Measurements from ENCODE around the gene PCDHB1. TPM values are rescaled to one million over a fixed set of nuclear protein-coding genes. Genes with fewer than 3 reads are reported as not detected.
"Not testable (repeated sequence)": the region's sequence is repeated elsewhere in the genome, so short reads cannot be mapped to it uniquely, and the experiment has no call there.

Gene PCDHB1
- total RNA-seq, 1 donor from 2014 or later = not detected

DNA sequence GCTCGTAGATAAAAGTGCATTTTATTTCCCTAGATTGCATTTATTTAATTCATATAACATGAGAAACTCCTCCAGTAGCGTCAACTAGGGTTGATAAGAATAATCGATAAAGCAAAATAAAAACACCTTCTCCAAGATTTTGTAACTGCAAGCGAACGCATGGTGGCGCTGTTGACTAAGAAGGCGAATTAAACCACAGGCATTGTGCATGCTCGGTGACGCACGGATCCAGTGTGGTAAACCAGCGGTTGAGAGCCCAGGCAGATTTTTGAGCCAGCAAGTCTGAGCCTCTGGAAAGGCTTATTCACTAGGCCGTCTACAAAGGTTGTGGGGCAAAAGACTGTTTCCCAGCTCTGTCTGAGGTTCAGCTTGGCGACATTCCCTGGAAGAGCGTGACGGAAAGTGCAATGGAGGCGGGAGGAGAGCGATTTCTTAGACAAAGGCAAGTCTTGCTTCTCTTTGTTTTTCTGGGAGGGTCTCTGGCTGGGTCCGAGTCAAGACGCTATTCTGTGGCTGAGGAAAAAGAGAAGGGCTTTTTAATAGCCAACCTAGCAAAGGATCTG is 49.1 kb downstream of the PCDHB1 start, which contains the start of gene PCDHB3:
PCDHB3 (plus strand) TSS at position 231 of the 563 bp plus-strand sequence; CDS start at position 408, 177 bp downstream.
- H3K4me3 Mint-ChIP-seq = no peak within 1 kb of the TSS
- H3K27me3 Mint-ChIP-seq = peaks cover 21% of the 10 kb centered on the region
- H3K27ac Mint-ChIP-seq = no peak within 1 kb of the TSS
- H3K4me1 Mint-ChIP-seq = no peaks in the 10 kb centered on the region
- DNase-seq (no peak), ATAC-seq (ENCODE audit: low read depth) (no peak)
- H3K36me3 Mint-ChIP-seq (ENCODE audit: low read depth) = no peaks in the 10 kb centered on the region
- ChIA-PET POLR2A (no interaction called here), CTCF (no interaction called here)
- TF ChIP-seq, protein P1, sequence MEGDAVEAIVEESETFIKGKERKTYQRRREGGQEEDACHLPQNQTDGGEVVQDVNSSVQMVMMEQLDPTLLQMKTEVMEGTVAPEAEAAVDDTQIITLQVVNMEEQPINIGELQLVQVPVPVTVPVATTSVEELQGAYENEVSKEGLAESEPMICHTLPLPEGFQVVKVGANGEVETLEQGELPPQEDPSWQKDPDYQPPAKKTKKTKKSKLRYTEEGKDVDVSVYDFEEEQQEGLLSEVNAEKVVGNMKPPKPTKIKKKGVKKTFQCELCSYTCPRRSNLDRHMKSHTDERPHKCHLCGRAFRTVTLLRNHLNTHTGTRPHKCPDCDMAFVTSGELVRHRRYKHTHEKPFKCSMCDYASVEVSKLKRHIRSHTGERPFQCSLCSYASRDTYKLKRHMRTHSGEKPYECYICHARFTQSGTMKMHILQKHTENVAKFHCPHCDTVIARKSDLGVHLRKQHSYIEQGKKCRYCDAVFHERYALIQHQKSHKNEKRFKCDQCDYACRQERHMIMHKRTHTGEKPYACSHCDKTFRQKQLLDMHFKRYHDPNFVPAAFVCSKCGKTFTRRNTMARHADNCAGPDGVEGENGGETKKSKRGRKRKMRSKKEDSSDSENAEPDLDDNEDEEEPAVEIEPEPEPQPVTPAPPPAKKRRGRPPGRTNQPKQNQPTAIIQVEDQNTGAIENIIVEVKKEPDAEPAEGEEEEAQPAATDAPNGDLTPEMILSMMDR (IDR thresholded peaks at IDR 0.05) = no peak
- intact Hi-C loops (cut with micrococcal nuclease) = loop anchor here (10.0 kb wide), 1 partner anchor 236 kb away; the partner anchor contains the start of gene PCDHA11
- peaks cover 6% of the 10 kb centered on the region for H3K9me3 Mint-ChIP-seq

DNA sequence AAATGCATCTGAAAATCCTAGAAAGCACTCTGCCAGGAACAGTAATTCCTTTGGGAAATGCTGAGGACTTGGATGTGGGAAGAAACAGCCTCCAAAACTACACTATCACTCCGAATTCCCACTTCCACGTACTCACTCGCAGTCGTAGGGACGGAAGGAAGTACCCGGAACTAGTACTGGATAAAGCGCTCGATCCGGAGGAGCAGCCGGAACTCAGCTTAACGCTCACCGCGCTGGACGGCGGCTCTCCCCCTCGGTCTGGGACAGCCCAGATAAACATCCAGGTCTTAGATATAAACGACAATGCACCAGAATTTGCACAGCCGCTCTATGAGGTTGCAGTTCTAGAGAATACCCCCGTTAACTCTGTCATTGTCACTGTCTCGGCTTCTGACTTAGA is 49.9 kb downstream of the PCDHB1 start:
- intact Hi-C loops (cut with micrococcal nuclease) = loop anchor here (10.0 kb wide), 1 partner anchor 236 kb away; the partner anchor contains the start of gene PCDHA11
- TF ChIP-seq, protein P1 (IDR thresholded peaks at IDR 0.05) = no peak
- Mint-ChIP-seq H3K27me3 (peaks cover 16% of the 10 kb centered on the region), H3K9me3 (peaks cover 3% of the 10 kb centered on the region), H3K4me1 (no peaks in the 10 kb centered on the region), H3K4me3 (no peak overlapping the region), H3K27ac (no peak overlapping the region), H3K36me3 (ENCODE audit: low read depth) (no peaks in the 10 kb centered on the region)
- DNase-seq (no peak), ATAC-seq (ENCODE audit: low read depth) (no peak)
- ChIA-PET POLR2A (no interaction called here), CTCF (no interaction called here)

DNA sequence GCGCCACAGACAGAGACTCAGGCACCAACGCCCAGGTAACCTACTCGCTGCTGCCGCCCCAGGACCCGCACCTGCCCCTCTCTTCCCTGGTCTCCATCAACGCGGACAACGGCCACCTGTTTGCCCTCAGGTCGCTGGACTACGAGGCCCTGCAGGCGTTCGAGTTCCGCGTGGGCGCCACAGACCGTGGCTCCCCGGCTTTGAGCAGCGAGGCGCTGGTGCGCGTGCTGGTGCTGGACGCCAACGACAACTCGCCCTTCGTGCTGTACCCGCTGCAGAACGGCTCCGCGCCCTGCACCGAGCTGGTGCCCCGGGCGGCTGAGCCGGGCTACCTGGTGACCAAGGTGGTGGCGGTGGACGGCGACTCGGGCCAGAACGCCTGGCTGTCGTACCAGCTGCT is 50.9 kb downstream of the PCDHB1 start:
- H3K9me3 Mint-ChIP-seq; POLR2A ChIA-PET; H3K36me3 Mint-ChIP-seq (ENCODE audit: low read depth); H3K27ac Mint-ChIP-seq; CTCF ChIA-PET; DNase-seq; H3K4me3 Mint-ChIP-seq; H3K4me1 Mint-ChIP-seq; ATAC-seq (ENCODE audit: low read depth): not testable (repeated sequence)
- intact Hi-C loops (cut with micrococcal nuclease) = loop anchor here (10.0 kb wide), 1 partner anchor 237 kb away; the partner anchor contains the start of gene PCDHA11
- peaks cover 16% of the 10 kb centered on the region for H3K27me3 Mint-ChIP-seq

DNA sequence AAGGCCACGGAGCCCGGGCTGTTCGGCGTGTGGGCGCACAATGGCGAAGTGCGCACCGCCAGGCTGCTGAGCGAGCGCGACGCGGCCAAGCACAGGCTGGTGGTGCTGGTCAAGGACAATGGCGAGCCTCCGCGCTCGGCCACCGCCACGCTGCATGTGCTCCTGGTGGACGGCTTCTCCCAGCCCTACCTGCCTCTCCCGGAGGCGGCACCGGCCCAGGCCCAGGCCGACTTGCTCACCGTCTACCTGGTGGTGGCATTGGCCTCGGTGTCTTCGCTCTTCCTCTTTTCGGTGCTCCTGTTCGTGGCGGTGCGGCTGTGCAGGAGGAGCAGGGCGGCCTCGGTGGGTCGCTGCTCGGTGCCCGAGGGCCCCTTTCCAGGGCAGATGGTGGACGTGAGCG is 51.3 kb downstream of the PCDHB1 start:
- ATAC-seq (ENCODE audit: low read depth); POLR2A ChIA-PET; H3K4me3 Mint-ChIP-seq; H3K36me3 Mint-ChIP-seq (ENCODE audit: low read depth); CTCF ChIA-PET; H3K9me3 Mint-ChIP-seq; H3K4me1 Mint-ChIP-seq; DNase-seq; H3K27ac Mint-ChIP-seq: not testable (repeated sequence)
- intact Hi-C loops (cut with micrococcal nuclease) = loop anchor here (10.0 kb wide), 1 partner anchor 238 kb away; the partner anchor contains the start of gene PCDHA11
- peaks cover 16% of the 10 kb centered on the region for H3K27me3 Mint-ChIP-seq

DNA sequence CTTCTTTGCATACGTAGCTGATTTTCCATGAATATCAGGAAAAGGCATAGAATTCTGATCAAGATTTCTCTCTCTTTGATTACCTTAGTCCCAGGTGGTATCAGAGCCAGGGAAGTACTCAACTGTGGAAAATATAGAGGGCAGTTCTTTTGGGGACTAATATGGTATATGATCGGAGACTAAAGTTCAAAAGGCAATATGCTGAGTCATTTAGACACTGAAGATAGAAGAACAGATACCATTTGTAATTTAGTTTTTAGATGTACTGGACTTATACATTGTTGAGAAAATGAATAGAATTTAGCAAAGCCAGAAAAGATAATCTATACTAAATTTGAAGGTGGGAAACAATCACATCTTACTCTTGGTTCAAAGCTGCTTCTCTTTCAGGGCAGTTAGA is 54.2 kb downstream of the PCDHB1 start:
- ChIA-PET POLR2A (no interaction called here), CTCF (no interaction called here)
- no peak for ATAC-seq (ENCODE audit: low read depth)
- DNase-seq = no peak
- no peaks in the 10 kb centered on the region for H3K36me3 Mint-ChIP-seq (ENCODE audit: low read depth)
- H3K4me1 Mint-ChIP-seq = no peaks in the 10 kb centered on the region
- H3K4me3 Mint-ChIP-seq = no peak overlapping the region
- intact Hi-C loops (cut with micrococcal nuclease) = loop anchor here (10.0 kb wide), 1 partner anchor 241 kb away; the partner anchor contains the start of gene PCDHA11
- H3K27me3 Mint-ChIP-seq = peaks cover 9% of the 10 kb centered on the region
- TF ChIP-seq, protein P1 (IDR thresholded peaks at IDR 0.05) = no peak
- no peak overlapping the region for H3K27ac Mint-ChIP-seq
- peaks cover 6% of the 10 kb centered on the region for H3K9me3 Mint-ChIP-seq

Other genes with a start within 250 kb of the PCDHB1 start
- gene PCDHA4, start 244.3 kb upstream of the PCDHB1 start, total RNA-seq = not detected in 2 replicates
- not detected in 2 replicates for gene PCDHA5, start 229.8 kb upstream of the PCDHB1 start, total RNA-seq
- not detected in 2 replicates for gene PCDHA6, start 223.4 kb upstream of the PCDHB1 start, total RNA-seq
- gene PCDHA7, start 217.1 kb upstream of the PCDHB1 start, total RNA-seq = not detected in 2 replicates
- gene PCDHA8, start 210.2 kb upstream of the PCDHB1 start, total RNA-seq = not detected in 2 replicates
- not detected in 2 replicates for gene PCDHA9, start 203.0 kb upstream of the PCDHB1 start, total RNA-seq
- 0.07 TPM in 1 of 2 replicates, not detected in the other for gene PCDHA10, start 195.5 kb upstream of the PCDHB1 start, total RNA-seq
- not detected in 2 replicates for gene PCDHA11, start 182.4 kb upstream of the PCDHB1 start, total RNA-seq
- gene PCDHA12, start 176.1 kb upstream of the PCDHB1 start, total RNA-seq = not detected in 2 replicates
- not detected in 2 replicates for gene PCDHA13, start 169.2 kb upstream of the PCDHB1 start, total RNA-seq
- not detected in 2 replicates for gene PCDHAC1, start 125.1 kb upstream of the PCDHB1 start, total RNA-seq
- gene PCDHAC2, start 84.9 kb upstream of the PCDHB1 start, total RNA-seq = not detected in 2 replicates
- not detected in 2 replicates for gene PCDHB2, start 43.2 kb downstream of the PCDHB1 start, total RNA-seq
- gene PCDHB3, start 49.1 kb downstream of the PCDHB1 start, total RNA-seq = 0.07 TPM in 1 of 2 replicates, not detected in the other
- not detected in 2 replicates for gene PCDHB4, start 70.4 kb downstream of the PCDHB1 start, total RNA-seq
- not detected in 2 replicates for gene PCDHB5, start 83.8 kb downstream of the PCDHB1 start, total RNA-seq
- not detected in 2 replicates for gene PCDHB6, start 98.7 kb downstream of the PCDHB1 start, total RNA-seq
- gene PCDHB7, start 121.3 kb downstream of the PCDHB1 start, total RNA-seq = not detected in 2 replicates
- not detected in 2 replicates for gene PCDHB8, start 126.4 kb downstream of the PCDHB1 start, total RNA-seq
- not detected in 2 replicates for gene PCDHB16, start 131.0 kb downstream of the PCDHB1 start, total RNA-seq
- gene PCDHB9, start 135.8 kb downstream of the PCDHB1 start, total RNA-seq = 0.27 and 0.29 TPM in 2 replicates
- 0.07 TPM in 1 of 2 replicates, not detected in the other for gene PCDHB10, start 141.0 kb downstream of the PCDHB1 start, total RNA-seq
- not detected in 2 replicates for gene PCDHB11, start 148.3 kb downstream of the PCDHB1 start, total RNA-seq
- not detected in 2 replicates for gene PCDHB12, start 157.3 kb downstream of the PCDHB1 start, total RNA-seq
- gene PCDHB13, start 162.5 kb downstream of the PCDHB1 start, total RNA-seq = 0.07 and 0.09 TPM in 2 replicates
- 0.11 TPM in 1 of 2 replicates, not detected in the other for gene PCDHB14, start 172.0 kb downstream of the PCDHB1 start, total RNA-seq
- gene PCDHB15, start 194.0 kb downstream of the PCDHB1 start, total RNA-seq = not detected in 2 replicates